ENCODE results near the gene ZMYM2.

DNA sequence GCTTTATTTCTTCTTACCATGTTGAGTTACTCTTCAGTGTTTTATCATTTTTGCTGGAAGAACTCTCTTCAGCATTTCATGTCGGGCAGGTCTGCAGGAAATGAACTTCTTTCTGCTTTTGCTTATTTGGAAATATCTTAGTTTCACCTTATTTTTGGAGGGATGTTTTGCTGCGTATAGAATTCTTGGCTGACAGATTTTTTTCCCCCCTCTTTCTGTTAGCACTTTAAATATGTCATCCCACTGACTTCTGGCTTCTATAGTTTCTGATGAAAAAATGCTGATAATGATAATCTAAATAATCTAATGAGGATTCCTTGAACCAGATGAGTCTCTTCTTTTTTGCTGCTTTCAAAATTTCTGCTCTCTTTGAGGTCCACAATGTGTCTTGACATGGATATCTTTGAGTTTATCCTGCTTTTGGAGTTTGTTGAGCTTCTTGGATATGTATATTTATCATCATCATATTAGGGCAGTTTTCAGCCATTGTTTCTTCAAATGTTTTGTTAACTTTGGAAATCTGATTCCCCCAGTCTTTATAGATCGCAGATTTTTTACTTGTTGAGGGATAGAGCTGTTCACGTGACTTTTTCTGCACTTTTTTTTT lies 20.4 kb downstream of the ZMYM2 start:
- TF ChIP-seq NR2C2 (IDR thresholded peaks at IDR 0.05; ENCODE audit: borderline replicate concordance, control insufficient read depth, insufficient read length, low read depth) (no peak), POLR2A (IDR thresholded peaks at IDR 0.05; ENCODE audit: low read depth, low read length) (no peak), SP1 (IDR thresholded peaks at IDR 0.05; ENCODE audit: low read depth, low read length) (no peak), ZNF24 (IDR thresholded peaks at IDR 0.05) (no peak), TBL1XR1 (IDR thresholded peaks at IDR 0.05; ENCODE audit: low read depth, low read length) (no peak), SMC3 (IDR thresholded peaks at IDR 0.05; ENCODE audit: borderline replicate concordance, low read length) (no peak)
- TF ChIP-seq, protein P1, sequence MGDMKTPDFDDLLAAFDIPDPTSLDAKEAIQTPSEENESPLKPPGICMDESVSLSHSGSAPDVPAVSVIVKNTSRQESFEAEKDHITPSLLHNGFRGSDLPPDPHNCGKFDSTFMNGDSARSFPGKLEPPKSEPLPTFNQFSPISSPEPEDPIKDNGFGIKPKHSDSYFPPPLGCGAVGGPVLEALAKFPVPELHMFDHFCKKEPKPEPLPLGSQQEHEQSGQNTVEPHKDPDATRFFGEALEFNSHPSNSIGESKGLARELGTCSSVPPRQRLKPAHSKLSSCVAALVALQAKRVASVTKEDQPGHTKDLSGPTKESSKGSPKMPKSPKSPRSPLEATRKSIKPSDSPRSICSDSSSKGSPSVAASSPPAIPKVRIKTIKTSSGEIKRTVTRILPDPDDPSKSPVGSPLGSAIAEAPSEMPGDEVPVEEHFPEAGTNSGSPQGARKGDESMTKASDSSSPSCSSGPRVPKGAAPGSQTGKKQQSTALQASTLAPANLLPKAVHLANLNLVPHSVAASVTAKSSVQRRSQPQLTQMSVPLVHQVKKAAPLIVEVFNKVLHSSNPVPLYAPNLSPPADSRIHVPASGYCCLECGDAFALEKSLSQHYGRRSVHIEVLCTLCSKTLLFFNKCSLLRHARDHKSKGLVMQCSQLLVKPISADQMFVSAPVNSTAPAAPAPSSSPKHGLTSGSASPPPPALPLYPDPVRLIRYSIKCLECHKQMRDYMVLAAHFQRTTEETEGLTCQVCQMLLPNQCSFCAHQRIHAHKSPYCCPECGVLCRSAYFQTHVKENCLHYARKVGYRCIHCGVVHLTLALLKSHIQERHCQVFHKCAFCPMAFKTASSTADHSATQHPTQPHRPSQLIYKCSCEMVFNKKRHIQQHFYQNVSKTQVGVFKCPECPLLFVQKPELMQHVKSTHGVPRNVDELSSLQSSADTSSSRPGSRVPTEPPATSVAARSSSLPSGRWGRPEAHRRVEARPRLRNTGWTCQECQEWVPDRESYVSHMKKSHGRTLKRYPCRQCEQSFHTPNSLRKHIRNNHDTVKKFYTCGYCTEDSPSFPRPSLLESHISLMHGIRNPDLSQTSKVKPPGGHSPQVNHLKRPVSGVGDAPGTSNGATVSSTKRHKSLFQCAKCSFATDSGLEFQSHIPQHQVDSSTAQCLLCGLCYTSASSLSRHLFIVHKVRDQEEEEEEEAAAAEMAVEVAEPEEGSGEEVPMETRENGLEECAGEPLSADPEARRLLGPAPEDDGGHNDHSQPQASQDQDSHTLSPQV (IDR thresholded peaks at IDR 0.05), result no peak
- TF ChIP-seq, protein P2, sequence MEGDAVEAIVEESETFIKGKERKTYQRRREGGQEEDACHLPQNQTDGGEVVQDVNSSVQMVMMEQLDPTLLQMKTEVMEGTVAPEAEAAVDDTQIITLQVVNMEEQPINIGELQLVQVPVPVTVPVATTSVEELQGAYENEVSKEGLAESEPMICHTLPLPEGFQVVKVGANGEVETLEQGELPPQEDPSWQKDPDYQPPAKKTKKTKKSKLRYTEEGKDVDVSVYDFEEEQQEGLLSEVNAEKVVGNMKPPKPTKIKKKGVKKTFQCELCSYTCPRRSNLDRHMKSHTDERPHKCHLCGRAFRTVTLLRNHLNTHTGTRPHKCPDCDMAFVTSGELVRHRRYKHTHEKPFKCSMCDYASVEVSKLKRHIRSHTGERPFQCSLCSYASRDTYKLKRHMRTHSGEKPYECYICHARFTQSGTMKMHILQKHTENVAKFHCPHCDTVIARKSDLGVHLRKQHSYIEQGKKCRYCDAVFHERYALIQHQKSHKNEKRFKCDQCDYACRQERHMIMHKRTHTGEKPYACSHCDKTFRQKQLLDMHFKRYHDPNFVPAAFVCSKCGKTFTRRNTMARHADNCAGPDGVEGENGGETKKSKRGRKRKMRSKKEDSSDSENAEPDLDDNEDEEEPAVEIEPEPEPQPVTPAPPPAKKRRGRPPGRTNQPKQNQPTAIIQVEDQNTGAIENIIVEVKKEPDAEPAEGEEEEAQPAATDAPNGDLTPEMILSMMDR (IDR thresholded peaks at IDR 0.05 in 2 of 3, conservative IDR thresholded peaks at IDR 0.05 in 1 of 3; ENCODE audit: control insufficient read depth in 2 of 3, extremely low read depth in 1 of 3, insufficient read depth in 1 of 3, low read depth in 3 of 3, low read length in 3 of 3), result no peak
- TF ChIP-seq, protein P3, sequence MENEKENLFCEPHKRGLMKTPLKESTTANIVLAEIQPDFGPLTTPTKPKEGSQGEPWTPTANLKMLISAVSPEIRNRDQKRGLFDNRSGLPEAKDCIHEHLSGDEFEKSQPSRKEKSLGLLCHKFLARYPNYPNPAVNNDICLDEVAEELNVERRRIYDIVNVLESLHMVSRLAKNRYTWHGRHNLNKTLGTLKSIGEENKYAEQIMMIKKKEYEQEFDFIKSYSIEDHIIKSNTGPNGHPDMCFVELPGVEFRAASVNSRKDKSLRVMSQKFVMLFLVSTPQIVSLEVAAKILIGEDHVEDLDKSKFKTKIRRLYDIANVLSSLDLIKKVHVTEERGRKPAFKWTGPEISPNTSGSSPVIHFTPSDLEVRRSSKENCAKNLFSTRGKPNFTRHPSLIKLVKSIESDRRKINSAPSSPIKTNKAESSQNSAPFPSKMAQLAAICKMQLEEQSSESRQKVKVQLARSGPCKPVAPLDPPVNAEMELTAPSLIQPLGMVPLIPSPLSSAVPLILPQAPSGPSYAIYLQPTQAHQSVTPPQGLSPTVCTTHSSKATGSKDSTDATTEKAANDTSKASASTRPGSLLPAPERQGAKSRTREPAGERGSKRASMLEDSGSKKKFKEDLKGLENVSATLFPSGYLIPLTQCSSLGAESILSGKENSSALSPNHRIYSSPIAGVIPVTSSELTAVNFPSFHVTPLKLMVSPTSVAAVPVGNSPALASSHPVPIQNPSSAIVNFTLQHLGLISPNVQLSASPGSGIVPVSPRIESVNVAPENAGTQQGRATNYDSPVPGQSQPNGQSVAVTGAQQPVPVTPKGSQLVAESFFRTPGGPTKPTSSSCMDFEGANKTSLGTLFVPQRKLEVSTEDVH (IDR thresholded peaks at IDR 0.05; ENCODE audit: low read depth, partially characterized antibody), result no peak
